GM23338 (cell line): ENCODE results near the gene MCTP1. TPM values are rescaled to one million over a fixed set of nuclear protein-coding genes. Genes with fewer than 3 reads are reported as not detected.

Source experiments
- ATAC-seq: fragments of 200-7000 bp; cut with Tn5 transposase; 3 replicates; pipeline ENCODE4 v1.9.1; 2020
- DNase-seq: peaks from one replicate; pipeline ENCODE4 v3.0.0-alpha.2; 2015; ENCODE audit warnings: low spot score
- H2AFZ ChIP-seq: fragments of 200-600 bp; sonication (generic); 2 replicates; pipeline ENCODE4 v1.8.0; 2016; ENCODE audit warnings: antibody characterized with exemption, mild to moderate bottlenecking, moderate library complexity
- H3F3A ChIP-seq: fragments of 200-600 bp; sonication (generic); replicated peaks from 2 replicates; pipeline ENCODE4 v1.8.0; 2017; ENCODE audit warnings: antibody characterized with exemption, mixed run types, low read depth
- H3K27ac ChIP-seq: fragments of 200-600 bp; sonication (generic); 2 replicates; pipeline ENCODE4 v1.6.1; 2016; ENCODE audit warnings: low read depth
- H3K27me3 ChIP-seq: fragments of 200-600 bp; sonication (generic); 2 replicates; pipeline ENCODE4 v1.8.0; 2016; ENCODE audit warnings: mild to moderate bottlenecking, mixed run types, moderate library complexity; ENCODE audit not compliant: insufficient read depth
- H3K36me3 ChIP-seq: fragments of 200-600 bp; sonication (generic); 2 replicates; pipeline ENCODE4 v1.8.0; 2016; ENCODE audit warnings: mild to moderate bottlenecking; ENCODE audit not compliant: insufficient read depth
- H3K4me1 ChIP-seq: fragments of 200-600 bp; sonication (generic); 2 replicates; pipeline ENCODE4 v1.8.0; 2016; ENCODE audit warnings: mild to moderate bottlenecking, moderate library complexity; ENCODE audit not compliant: insufficient read depth
- H3K4me2 ChIP-seq: fragments of 200-600 bp; sonication (generic); 2 replicates; pipeline ENCODE4 v1.7.1; 2017; ENCODE audit warnings: mixed run types
- H3K4me3 ChIP-seq: fragments of 200-600 bp; sonication (generic); 2 replicates; pipeline ENCODE4 v1.6.1; 2016; ENCODE audit warnings: mixed run types
- H3K79me2 ChIP-seq: fragments of 200-600 bp; sonication (generic); replicated peaks from 2 replicates; pipeline ENCODE4 v1.8.0; 2017; ENCODE audit warnings: mild to moderate bottlenecking; ENCODE audit not compliant: insufficient read depth
- H3K9me2 ChIP-seq: fragments of 200-600 bp; sonication (generic); 2 replicates; pipeline ENCODE4 v1.8.0; 2017; ENCODE audit not compliant: insufficient read depth
- H4K20me1 ChIP-seq: fragments of 200-600 bp; sonication (generic); replicated peaks from 2 replicates; pipeline ENCODE4 v1.8.0; 2017; ENCODE audit warnings: mild to moderate bottlenecking; ENCODE audit not compliant: insufficient read depth
- H3K27ac Mint-ChIP-seq: 2 replicates; pipeline ENCODE4 v1.8.0; 2020; ENCODE audit warnings: inconsistent platforms, mild to moderate bottlenecking, moderate library complexity, mixed read lengths
- H3K27me3 Mint-ChIP-seq: 3 replicates; pipeline ENCODE4 v1.8.0; 2022; ENCODE audit warnings: low read depth, mild to moderate bottlenecking, moderate library complexity, mixed read lengths, inconsistent platforms; ENCODE audit not compliant: insufficient read depth, poor library complexity
- H3K36me3 Mint-ChIP-seq: 3 replicates; pipeline ENCODE4 v1.8.0; 2021; ENCODE audit warnings: low read depth, mild to moderate bottlenecking, inconsistent platforms, moderate library complexity, mixed read lengths
- H3K4me1 Mint-ChIP-seq: 3 replicates; pipeline ENCODE4 v1.8.0; 2020; ENCODE audit warnings: mild to moderate bottlenecking, inconsistent platforms, mixed read lengths
- H3K4me3 Mint-ChIP-seq: 3 replicates; pipeline ENCODE4 v1.8.0; 2021; ENCODE audit warnings: moderate library complexity, mild to moderate bottlenecking, inconsistent platforms, mixed read lengths
- H3K9me3 Mint-ChIP-seq: 3 replicates; pipeline ENCODE4 v1.8.0; 2020; ENCODE audit warnings: moderate library complexity, mild to moderate bottlenecking, inconsistent platforms, mixed read lengths
- CREB1 ChIP-seq: fragments of 250-450 bp; sonication (Bioruptor Pico); IDR thresholded peaks from 2 replicates; pipeline ENCODE4 v1.5.0; 2020; ENCODE audit warnings: low read depth, mild to moderate bottlenecking, moderate library complexity
- CTCF ChIP-seq, 2 experiments: fragments of 200-600 bp in 1 of 2; sonication (generic) in 1 of 2; conservative IDR thresholded peaks; 2 replicates each; pipeline versions ENCODE4 v1.5.1 to v1.6.1; 2016 to 2017; ENCODE audit warnings: antibody characterized with exemption in 2 of 2, low read depth in 2 of 2, mild to moderate bottlenecking in 2 of 2, moderate library complexity in 1 of 2
- ETS1 ChIP-seq: IDR thresholded peaks from 2 replicates; pipeline ENCODE4 v1.6.1; 2016; ENCODE audit warnings: antibody characterized with exemption
- NANOG ChIP-seq: IDR thresholded peaks from 2 replicates; pipeline ENCODE4 v1.6.1; 2016; ENCODE audit warnings: antibody characterized with exemption, borderline replicate concordance
- POLR2AphosphoS5 ChIP-seq: IDR thresholded peaks from 2 replicates; pipeline ENCODE4 v1.6.1; 2016; ENCODE audit warnings: antibody characterized with exemption, low read depth
- REST ChIP-seq: IDR thresholded peaks from one replicate; pipeline ENCODE4 v1.6.1; 2018; ENCODE audit warnings: antibody characterized with exemption; ENCODE audit not compliant: unreplicated experiment
- ZNF114 ChIP-seq: fragments of 250-450 bp; sonication (Bioruptor Pico); IDR thresholded peaks from 2 replicates; pipeline ENCODE4 v1.5.0; 2020; ENCODE audit warnings: mild to moderate bottlenecking, moderate library complexity
- ZNF462 ChIP-seq: fragments of 250-450 bp; sonication (Bioruptor Pico); IDR thresholded peaks from 2 replicates; pipeline ENCODE4 v1.5.0; 2020; ENCODE audit warnings: mild to moderate bottlenecking, moderate library complexity
- polyA plus RNA-seq: library from polyadenylated mRNA; unstranded; fragments of >200 nt; fragmentation: Nextera tagmentation; extraction: Ambion mirVana; gene quantifications from 2 replicates; pipeline ENCODE4 v1.2.1, GENCODE V29; 2016
- total RNA-seq: library from RNA; depleted of rRNA; stranded (reverse); fragments of >200 nt; shearing (Covaris generic); gene quantifications from 2 replicates; pipeline ENCODE4 v1.2.3, GENCODE V29; 2014

Gene MCTP1
- total and polyA plus RNA-seq, 2 experiments from 2014 or later, result 3.7 to 4.2 TPM

- Histone ChIP-seq H3K27me3 (no peaks in the 10 kb centered on the region), H4K20me1 (no peaks in the 10 kb centered on the region), H3K36me3 (no peaks in the 10 kb centered on the region), H3K4me3 (no peak overlapping the region), H3K4me1 (no peaks in the 10 kb centered on the region), H3F3A (no peaks in the 10 kb centered on the region), H3K9me2 (peaks cover 5% of the 10 kb centered on the region; the same call in 1 of the 2 replicates), H2AFZ (no peak overlapping the region), H3K79me2 (no peaks in the 10 kb centered on the region), H3K4me2 (no peak overlapping the region), H3K27ac (no peak overlapping the region)
- ATAC-seq (no peak), DNase-seq (no peak)
- Mint-ChIP-seq H3K4me3 (no peak overlapping the region), H3K4me1 (peaks cover 8% of the 10 kb centered on the region), H3K36me3 (no peaks in the 10 kb centered on the region), H3K27ac (no peak overlapping the region), H3K27me3 (no peaks in the 10 kb centered on the region), H3K9me3 (no peaks in the 10 kb centered on the region)
- TF ChIP-seq CTCF (conservative IDR thresholded peaks at IDR 0.05; ENCODE audit: low read depth in 2 of 2) (no peak), ZNF462 (CRISPR knock-in tag) (no peak), POLR2AphosphoS5 (no peak), REST (no peak), NANOG (no peak), CREB1 (no peak), ETS1 (no peak), ZNF114 (CRISPR knock-in tag) (no peak)
Observed at GRCh38 chr5:94920570-94920969, 364.3 kb downstream of the MCTP1 start.
